ENCODE results near the gene IRF7. TPM values are rescaled to one million over a fixed set of nuclear protein-coding genes. Genes with fewer than 3 reads are reported as not detected.

Gene IRF7
- total RNA-seq, 2 donors from 2014 or later: 33.8 to 45.4 TPM

DNA sequence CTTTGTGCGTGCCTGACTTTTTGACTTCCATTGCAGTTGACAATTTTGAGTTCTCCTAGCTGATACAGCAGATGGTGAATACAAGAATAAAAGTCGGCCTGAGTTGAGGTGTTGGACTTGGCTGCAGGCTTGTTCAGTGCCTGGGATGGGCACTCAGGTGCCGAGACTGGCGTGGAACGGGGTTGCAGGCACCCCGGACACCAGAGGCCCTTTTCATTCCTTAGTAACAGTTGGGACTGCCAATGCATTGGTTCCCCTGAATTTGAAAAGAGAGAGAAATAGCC lies 38.2 kb downstream of the IRF7 start:
- Histone ChIP-seq H3K36me3 (peaks cover 9% of the 10 kb centered on the region), H3K27ac (no peak overlapping the region), H3K4me3 (peak overlapping the region; percentile 88), H3K9me3 (no peaks in the 10 kb centered on the region), H3K27me3 (replicated peaks; ENCODE audit: insufficient read depth) (no peaks in the 10 kb centered on the region), H3K4me1 (ENCODE audit: control insufficient read depth in 1 of 2, low read depth in 2 of 2) (peaks cover 39 to 44% of the 10 kb centered on the region in 2 donors)
- TF ChIP-seq, protein P1, sequence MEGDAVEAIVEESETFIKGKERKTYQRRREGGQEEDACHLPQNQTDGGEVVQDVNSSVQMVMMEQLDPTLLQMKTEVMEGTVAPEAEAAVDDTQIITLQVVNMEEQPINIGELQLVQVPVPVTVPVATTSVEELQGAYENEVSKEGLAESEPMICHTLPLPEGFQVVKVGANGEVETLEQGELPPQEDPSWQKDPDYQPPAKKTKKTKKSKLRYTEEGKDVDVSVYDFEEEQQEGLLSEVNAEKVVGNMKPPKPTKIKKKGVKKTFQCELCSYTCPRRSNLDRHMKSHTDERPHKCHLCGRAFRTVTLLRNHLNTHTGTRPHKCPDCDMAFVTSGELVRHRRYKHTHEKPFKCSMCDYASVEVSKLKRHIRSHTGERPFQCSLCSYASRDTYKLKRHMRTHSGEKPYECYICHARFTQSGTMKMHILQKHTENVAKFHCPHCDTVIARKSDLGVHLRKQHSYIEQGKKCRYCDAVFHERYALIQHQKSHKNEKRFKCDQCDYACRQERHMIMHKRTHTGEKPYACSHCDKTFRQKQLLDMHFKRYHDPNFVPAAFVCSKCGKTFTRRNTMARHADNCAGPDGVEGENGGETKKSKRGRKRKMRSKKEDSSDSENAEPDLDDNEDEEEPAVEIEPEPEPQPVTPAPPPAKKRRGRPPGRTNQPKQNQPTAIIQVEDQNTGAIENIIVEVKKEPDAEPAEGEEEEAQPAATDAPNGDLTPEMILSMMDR (IDR thresholded peaks at IDR 0.05): no peak
- DNase-seq (ENCODE audit: low spot score): no peak
- no peak for ATAC-seq (ENCODE audit: insufficient number of reproducible peaks, low FRiP score, low read depth)

DNA sequence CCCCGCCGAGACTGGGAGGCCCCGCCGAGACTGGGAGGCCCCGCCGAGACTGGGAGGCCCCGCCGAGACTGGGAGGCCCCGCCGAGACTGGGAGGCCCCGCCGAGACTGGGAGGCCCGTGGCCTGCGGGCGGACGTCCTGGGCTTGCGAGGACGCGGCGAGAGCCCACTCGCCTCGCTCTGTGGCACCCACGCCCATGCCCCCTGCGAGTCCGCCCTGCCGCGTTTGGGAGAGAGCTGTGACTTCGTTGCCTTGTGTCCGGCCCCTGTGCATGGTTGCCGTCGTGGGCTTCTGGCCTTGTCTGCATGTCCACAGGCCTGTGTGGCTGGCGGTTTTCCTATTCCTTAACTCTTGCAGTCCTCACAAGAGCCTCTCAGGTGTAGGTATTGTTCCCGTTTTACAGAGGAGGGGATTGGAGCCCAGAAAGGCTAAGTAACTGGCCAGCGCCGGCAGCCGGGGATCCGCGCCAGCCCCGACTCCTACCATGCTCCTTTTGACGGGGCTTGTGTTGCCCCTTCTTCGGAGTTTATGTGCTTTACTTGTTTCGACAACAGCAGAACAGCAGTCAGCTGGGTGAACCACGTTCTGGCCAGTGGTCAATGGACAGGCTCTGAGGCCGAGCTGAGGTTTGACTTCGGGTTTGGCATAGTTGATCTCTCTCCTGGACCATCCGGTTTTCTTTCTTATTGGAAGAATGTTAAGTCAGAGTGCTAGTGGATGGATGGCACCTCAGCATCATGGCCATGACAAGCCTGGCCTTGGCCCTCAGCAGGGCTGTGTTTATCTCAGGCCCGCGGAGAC lies 38.7 kb downstream of the IRF7 start:
- ATAC-seq (ENCODE audit: insufficient number of reproducible peaks, low FRiP score, low read depth) (no peak), DNase-seq (ENCODE audit: low spot score) (no peak)
- H3K36me3 ChIP-seq: peaks cover 5% of the 10 kb centered on the region
- peak overlapping the region; percentile 88 for H3K4me3 ChIP-seq
- no peaks in the 10 kb centered on the region for H3K9me3 ChIP-seq
- peak overlapping the region; percentile 37 to 64 for H3K27ac ChIP-seq
- peaks cover 39 to 44% of the 10 kb centered on the region in 2 donors for H3K4me1 ChIP-seq (ENCODE audit: control insufficient read depth in 1 of 2, low read depth in 2 of 2)
- no peaks in the 10 kb centered on the region for H3K27me3 ChIP-seq (replicated peaks; ENCODE audit: insufficient read depth)
- TF ChIP-seq, protein P1 (IDR thresholded peaks at IDR 0.05): no peak

DNA sequence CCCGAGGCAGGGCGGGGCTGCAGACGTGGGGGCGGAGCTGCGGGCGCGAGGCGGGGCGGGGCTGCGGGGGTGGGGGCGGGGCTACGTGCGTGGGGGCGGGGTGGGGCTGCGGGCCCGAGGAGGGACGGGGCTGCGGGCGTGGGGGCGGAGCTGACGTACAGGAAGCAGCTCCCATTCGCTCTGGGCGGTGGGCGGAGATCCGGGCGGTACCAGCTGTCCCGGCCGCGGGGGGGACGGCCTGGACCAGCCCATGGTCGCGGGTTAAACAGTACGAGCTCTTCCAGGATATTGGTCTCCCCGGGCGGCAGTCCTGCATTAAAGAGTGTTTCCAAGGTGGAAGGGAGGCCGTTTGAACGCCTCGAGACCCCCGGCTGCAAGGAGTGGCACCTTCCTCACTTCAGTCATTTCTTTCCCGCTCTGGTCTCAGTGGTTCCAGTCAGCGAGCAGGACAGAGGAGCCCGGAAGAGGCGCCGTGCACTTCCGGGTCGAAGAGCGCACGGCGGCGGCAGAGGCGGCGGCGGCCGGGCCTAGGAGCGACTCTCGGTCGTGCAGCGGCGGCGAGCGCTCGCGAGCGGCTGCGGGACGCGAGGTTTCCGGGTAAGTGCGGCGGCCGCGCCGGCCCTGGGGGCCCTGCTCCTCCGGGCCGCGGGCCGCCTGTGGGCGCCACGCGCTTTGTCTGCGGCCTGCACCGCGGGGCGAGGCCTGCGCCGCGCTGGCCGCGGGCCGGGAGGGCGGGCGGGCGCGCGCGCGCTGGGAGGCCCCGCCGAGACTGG lies 39.6 kb downstream of the IRF7 start, which contains the start of gene PHRF1:
Gene PHRF1, plus strand, starts transcription at position 475 of the 773 bp plus-strand sequence. CDS start 5,043 bp downstream, outside the sequence.
- peak within 1 kb of the TSS; percentile 83 to 89 for H3K27ac ChIP-seq
- H3K9me3 ChIP-seq: no peaks in the 10 kb centered on the region
- ATAC-seq (ENCODE audit: insufficient number of reproducible peaks, low FRiP score, low read depth): peak; percentile 88
- peaks cover 39 to 44% of the 10 kb centered on the region in 2 donors for H3K4me1 ChIP-seq (ENCODE audit: control insufficient read depth in 1 of 2, low read depth in 2 of 2)
- DNase-seq (ENCODE audit: low spot score): peak; percentile 73
- H3K4me3 ChIP-seq: peak within 1 kb of the TSS; percentile 88
- no peaks in the 10 kb centered on the region for H3K36me3 ChIP-seq
- no peaks in the 10 kb centered on the region for H3K27me3 ChIP-seq (replicated peaks; ENCODE audit: insufficient read depth)
- TF ChIP-seq, protein P1 (IDR thresholded peaks at IDR 0.05): no peak

DNA sequence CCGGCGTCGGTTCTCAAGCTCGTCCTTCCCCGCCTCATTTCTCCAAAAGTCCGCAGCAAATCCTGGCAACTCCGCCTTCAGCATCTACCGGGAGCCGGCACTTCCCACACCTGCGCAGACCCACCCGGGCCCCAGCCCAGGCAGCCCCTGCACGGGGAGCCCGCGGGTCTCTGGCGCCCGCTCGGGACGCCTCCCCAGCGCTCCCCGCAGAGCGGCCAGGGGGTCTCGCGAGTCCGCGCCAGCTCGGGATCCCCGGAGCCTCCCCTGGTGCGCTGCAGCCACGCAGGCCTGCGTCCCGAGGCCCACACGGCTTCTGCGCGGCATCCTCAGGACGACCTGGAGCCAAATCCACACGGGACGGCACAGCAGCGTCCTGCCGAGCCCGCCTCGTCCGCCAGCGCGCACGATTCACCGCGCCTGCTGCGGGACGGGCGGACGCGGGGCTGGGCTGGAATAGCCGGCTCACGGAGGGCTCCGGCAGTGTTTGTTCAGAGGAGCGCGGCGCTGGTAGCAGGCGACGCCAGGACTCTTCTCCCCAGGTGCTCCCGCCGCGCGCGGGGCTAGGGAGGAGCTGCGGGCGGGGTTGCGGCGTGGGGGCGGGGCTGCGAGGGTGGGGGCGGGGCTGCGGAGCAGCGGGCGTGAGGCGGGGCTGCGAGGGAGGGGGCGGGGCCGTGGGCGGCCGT lies 40.3 kb downstream of the IRF7 start:
- ATAC-seq (ENCODE audit: insufficient number of reproducible peaks, low FRiP score, low read depth) (peak; percentile 24), DNase-seq (ENCODE audit: low spot score) (no peak)
- Histone ChIP-seq H3K27ac (peak overlapping the region in 1 of 2 donors; percentile 15), H3K4me3 (peak overlapping the region; percentile 85), H3K9me3 (no peaks in the 10 kb centered on the region), H3K27me3 (replicated peaks; ENCODE audit: insufficient read depth) (no peaks in the 10 kb centered on the region), H3K4me1 (ENCODE audit: control insufficient read depth in 1 of 2, low read depth in 2 of 2) (peaks cover 39 to 44% of the 10 kb centered on the region in 2 donors), H3K36me3 (no peaks in the 10 kb centered on the region)
- TF ChIP-seq, protein P1 (IDR thresholded peaks at IDR 0.05): peak; percentile 25

Measured in thoracic aorta (tissue), 2 donors.